ENCODE results near the gene ACSF3.

The ACSF3 gene

GRCh38 chr16:89197633-89198416, 104.2 kb downstream of the ACSF3 start:
- no peak for DNase-seq (ENCODE audit: low read depth in 2 of 3, low spot score in 1 of 3)

GRCh38 chr16:89198417-89199240, 105.0 kb downstream of the ACSF3 start:
- DNase-seq (ENCODE audit: low read depth in 2 of 3, low spot score in 1 of 3) = no peak

GRCh38 chr16:89199241-89200123, 105.8 kb downstream of the ACSF3 start:
- no peak for DNase-seq (ENCODE audit: low read depth in 2 of 3, low spot score in 1 of 3)

GRCh38 chr16:89200124-89200849, 106.6 kb downstream of the ACSF3 start, which contains the start of gene SLC22A31:
Gene SLC22A31, minus strand, starts transcription at chr16:89200537. Its CDS starts 36 bp downstream, at chr16:89200501.
- no peak for DNase-seq (ENCODE audit: low read depth in 2 of 3, low spot score in 1 of 3)

GRCh38 chr16:89200850-89201411, 107.3 kb downstream of the ACSF3 start:
- no peak for DNase-seq (ENCODE audit: low read depth in 2 of 3, low spot score in 1 of 3)

- peak; percentile 75 to 87 (median 79) for DNase-seq (ENCODE audit: low read depth in 2 of 3, low spot score in 1 of 3)
These were observed 108.1 kb downstream of the ACSF3 start for GRCh38 chr16:89201439-89202377.

- no peak for DNase-seq (ENCODE audit: low read depth in 2 of 3, low spot score in 1 of 3)
These were observed 109.0 kb downstream of the ACSF3 start for GRCh38 chr16:89202422-89203215.

Measured in stimulated activated CD4-positive, alpha-beta T cell treated with anti-CD3 and anti-CD28 coated beads, Interleukin-12 subunit alpha, Interleukin-12 subunit beta, amount 100 ng/mL, for 48 hours (primary cell).